Hypothalamus (tissue), 51 donors: ENCODE results near the gene DNAJC1.
"Not testable (repeated sequence)": the region's sequence is repeated elsewhere in the genome, so short reads cannot be mapped to it uniquely, and the experiment has no call there.

Experiments
- DNase-seq, 51 donors: peaks; one replicate each; lab custom pipeline; 2025; lab: John Stamatoyannopoulos, UW

DNAJC1 gene

GRCh38 chr10:21742740-21743412 lies 260.7 kb downstream of the DNAJC1 start:
- DNase-seq: no peak

GRCh38 chr10:21740989-21741388 lies 262.5 kb downstream of the DNAJC1 start:
- no peak for DNase-seq

DNA sequence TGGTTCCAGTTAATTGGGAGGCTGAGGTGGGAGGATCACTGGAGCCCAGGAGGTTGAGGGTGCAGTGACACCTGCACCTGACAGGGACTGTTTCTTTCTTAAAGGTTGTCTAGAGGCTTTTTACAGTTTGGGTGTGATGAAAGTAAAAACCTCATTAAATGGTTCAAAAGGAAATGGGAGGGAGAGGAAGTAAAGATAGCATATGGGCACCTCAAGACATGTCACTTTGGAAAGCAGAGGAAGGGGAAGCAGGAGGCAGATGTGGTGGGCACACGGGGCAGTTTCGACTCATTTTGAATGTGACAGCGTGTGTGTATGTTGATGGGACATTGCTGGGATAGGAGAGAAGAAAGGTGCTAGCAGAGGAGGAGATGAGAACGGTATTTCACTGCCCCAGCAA lies 266.4 kb downstream of the DNAJC1 start:
- DNase-seq: no peak

- DNase-seq: no peak
Observed at GRCh38 chr10:21733710-21734109, 269.8 kb downstream of the DNAJC1 start.

DNA sequence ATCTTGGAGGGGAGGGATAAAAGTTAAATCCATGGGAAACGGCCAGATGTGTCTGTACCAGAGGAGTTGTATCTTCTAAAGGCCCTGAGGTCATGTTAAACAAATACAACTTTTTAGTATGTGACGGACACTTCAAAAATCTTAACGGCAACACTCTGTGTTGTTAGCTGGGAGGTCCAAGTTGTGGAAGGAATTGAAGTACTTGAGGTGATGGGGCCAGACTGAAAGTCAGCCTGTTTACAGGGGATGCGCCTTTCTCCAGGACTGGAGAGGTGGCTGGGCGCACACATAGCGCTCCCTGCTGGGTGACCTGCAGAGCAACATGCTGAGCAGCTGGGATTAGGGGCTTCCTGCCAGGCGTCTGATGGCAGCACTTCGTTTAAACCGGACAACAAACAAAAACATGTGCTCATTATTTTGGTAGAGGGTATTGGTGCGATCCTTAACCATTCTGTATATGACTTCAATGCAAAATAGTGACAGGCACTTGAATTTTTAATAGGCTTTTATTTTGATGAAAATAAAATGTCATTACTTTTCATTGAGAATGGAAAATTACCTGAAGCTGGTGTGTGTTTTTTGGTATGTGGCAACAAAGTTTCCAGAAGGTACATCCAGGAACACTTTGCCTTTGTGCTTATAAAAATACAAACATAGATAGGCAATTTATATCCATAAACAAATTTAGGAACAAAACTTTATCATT lies 271.3 kb downstream of the DNAJC1 start:
- peak in 44 of 51 donors; percentile 7 to 74 (median 37) for DNase-seq

GRCh38 chr10:21728618-21729017 lies 274.9 kb downstream of the DNAJC1 start:
- no peak for DNase-seq

- DNase-seq: no peak
Observed at GRCh38 chr10:21727452-21728168, 275.9 kb downstream of the DNAJC1 start.

- no peak for DNase-seq
Observed at GRCh38 chr10:21726601-21727225, 276.8 kb downstream of the DNAJC1 start.

DNA sequence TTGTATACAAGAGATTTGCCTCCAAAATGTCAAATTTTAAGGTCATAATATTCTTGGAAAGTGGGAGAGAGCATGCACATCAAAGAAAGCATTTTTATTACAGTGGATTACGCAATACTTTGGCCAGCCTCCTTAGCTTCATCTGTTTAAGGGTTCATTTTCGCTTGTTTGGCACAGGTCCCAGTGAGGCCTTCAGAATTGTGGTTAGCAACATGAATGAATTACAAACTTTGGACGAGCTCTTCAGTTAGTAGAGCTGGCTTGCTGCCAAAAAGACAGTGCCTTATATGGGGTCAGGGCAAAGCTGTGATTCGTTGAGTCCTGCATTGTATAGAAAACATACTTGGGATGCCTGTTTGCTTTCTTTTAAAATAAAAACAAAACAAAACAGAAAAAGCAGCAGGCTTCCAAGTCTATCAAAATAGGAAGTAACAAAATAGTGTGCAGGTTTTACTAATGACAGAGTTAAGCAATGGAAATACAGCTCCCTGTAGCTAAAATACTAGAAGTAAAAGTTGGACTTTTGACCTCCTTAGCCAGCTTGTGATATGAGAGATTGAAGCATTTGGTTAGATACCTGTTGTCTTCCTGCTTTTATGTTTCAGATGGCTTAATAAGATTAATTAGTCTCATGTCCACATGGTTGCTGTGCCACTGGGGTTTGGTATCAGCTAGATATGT lies 278.7 kb downstream of the DNAJC1 start:
- DNase-seq: peak in 44 of 51 donors; percentile 9 to 90 (median 66)

DNA sequence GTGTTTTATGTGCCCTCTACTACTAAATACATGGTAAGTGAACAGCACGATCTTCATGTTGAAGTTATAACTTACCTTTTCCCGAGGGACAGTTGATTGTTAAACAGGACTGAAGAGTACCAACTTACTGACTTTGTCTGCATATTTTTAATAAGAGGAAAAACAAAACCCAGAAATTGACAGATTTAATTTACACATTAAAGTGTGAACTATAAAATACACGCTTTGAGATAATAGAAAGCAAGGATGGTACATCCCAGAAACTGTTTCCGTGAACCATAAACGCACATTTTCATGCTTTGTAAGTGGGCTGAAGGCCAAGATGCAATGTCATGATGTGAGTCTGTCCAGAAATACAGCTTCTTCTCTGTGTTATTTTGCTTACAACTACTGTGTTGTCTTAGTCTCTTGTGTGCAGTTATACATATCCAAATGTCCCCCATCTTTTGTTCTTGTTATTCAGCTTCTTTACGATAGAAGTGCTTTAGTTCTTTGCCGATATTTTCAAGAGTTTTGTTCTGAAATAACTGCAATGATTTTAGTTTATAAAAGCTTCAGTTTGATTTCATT lies 279.4 kb downstream of the DNAJC1 start:
- no peak for DNase-seq

DNA sequence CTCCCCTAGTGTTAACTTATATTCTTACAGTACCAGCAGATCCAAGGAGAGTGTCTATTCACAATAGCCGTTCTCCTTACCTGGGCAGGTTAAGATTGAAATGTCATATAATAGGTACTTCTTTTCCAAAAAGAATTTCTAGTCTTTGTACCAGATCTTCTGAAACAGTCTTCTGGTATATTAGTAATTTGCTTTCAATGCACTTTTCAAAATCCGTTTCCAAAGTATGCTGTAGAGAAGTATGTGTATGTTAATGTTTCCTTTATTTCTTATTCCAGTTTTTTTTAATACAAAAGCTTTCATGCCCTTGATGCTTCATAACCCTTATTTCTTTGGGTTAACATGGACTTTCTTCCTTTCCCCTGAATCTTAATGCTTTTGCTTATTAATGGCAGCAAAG lies 281.3 kb downstream of the DNAJC1 start:
- no peak for DNase-seq

GRCh38 chr10:21721000-21721665 lies 282.4 kb downstream of the DNAJC1 start:
- no peak for DNase-seq

- no peak for DNase-seq
Observed at GRCh38 chr10:21720090-21720489, 283.4 kb downstream of the DNAJC1 start.

DNA sequence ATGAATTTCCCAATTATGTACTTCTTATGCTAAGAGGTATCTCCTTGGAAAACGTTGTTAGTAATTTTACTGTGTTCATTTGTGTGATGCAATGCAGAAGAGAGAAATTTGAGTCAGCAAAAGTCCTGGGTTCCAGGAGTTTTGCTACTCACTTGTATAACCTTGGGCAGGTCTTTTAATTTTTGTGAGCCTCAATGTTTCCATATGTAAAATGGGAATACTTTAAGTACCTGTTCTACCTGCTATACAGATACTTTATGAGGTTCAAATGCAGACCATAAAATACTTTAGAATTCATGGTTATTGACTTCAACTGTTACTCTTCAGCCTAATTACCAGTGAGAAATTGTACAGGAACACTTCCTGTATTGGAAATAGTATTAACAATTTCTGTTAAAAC lies 284.0 kb downstream of the DNAJC1 start:
- DNase-seq: no peak

GRCh38 chr10:21717437-21718054 lies 286.0 kb downstream of the DNAJC1 start:
- DNase-seq: not testable (repeated sequence)

DNA sequence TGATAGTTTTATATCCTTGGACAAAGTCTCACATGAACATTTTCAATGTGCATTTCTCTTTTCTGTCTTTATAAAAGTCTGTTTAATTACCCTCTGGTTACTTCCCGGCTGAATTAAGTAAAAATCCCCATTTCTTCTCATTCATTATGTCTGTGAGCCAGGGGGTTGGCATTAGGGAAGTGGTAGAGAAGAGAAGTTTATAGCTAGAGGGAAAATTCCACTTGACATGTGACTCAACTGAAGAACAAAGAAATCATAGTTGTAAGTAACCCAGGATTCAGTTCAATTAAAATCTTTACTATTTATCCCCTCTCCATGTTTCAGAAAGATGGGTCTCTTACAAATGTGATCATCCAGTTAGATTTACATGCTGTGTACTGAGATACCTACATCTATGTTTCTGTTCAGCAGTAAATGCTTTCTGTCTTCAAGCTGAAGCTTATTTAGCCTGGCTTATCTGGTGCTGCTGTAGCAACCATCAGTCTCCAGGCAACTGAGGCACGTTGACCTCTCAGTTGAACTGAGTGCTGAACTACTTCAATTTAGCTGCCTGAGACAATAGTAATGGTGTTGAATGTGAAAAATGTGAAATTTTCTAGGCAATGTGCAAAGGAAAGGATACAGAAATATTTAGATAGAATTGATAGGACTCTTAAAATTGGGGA lies 287.9 kb downstream of the DNAJC1 start:
- DNase-seq: no peak

- DNase-seq: no peak
Observed at GRCh38 chr10:21712975-21713374, 290.6 kb downstream of the DNAJC1 start.

- no peak for DNase-seq
Observed at GRCh38 chr10:21707498-21707897, 296.0 kb downstream of the DNAJC1 start.
